HAP-1 (cell line): ENCODE results near the gene PPIL3.

Experiments
- DNase-seq, 2 experiments: peaks; one replicate each; pipeline ENCODE4 v3.0.0-alpha.2; 2016 to 2020; ENCODE audit warnings: low spot score in 2 of 2
- H3K27me3 ChIP-seq: fragments of 250-450 bp; sonication (Bioruptor Pico); 2 replicates; pipeline ENCODE4 v1.5.1; 2020; ENCODE audit warnings: low read depth, mild to moderate bottlenecking, moderate library complexity
- H3K36me3 ChIP-seq: fragments of 250-450 bp; sonication (Bioruptor Pico); replicated peaks from 2 replicates; pipeline ENCODE4 v1.5.1; 2020; ENCODE audit warnings: mild to moderate bottlenecking
- H3K4me1 ChIP-seq: fragments of 250-450 bp; sonication (Bioruptor Pico); 2 replicates; pipeline ENCODE4 v1.5.1; 2020; ENCODE audit warnings: mild to moderate bottlenecking
- H3K4me3 ChIP-seq: fragments of 250-450 bp; sonication (Bioruptor Pico); 2 replicates; pipeline ENCODE4 v1.5.1; 2020; ENCODE audit warnings: mild to moderate bottlenecking, moderate library complexity
- H3K9me3 ChIP-seq: fragments of 250-450 bp; sonication (Bioruptor Pico); 2 replicates; pipeline ENCODE4 v1.5.1; 2020; ENCODE audit warnings: mild to moderate bottlenecking, moderate library complexity
- in situ Hi-C: fragments of 300-500 bp; cut with MboI; formaldehyde crosslinking; loops from 3 replicates; pipeline ENCODE4 v1.14.3; 2020; ENCODE audit warnings: low sequenced_read_pairs, inconsistent platforms, mixed read lengths

Gene PPIL3

GRCh38 chr2:200847269-200847668, 41.6 kb downstream of the PPIL3 start:
- no peaks in the 10 kb centered on the region for H3K27me3 ChIP-seq
- H3K4me1 ChIP-seq = no peaks in the 10 kb centered on the region
- no peak for DNase-seq
- H3K4me3 ChIP-seq = no peak overlapping the region
- H3K36me3 ChIP-seq = peaks cover 14% of the 10 kb centered on the region
- in situ Hi-C loops = no loop called here
- no peaks in the 10 kb centered on the region for H3K9me3 ChIP-seq

DNA sequence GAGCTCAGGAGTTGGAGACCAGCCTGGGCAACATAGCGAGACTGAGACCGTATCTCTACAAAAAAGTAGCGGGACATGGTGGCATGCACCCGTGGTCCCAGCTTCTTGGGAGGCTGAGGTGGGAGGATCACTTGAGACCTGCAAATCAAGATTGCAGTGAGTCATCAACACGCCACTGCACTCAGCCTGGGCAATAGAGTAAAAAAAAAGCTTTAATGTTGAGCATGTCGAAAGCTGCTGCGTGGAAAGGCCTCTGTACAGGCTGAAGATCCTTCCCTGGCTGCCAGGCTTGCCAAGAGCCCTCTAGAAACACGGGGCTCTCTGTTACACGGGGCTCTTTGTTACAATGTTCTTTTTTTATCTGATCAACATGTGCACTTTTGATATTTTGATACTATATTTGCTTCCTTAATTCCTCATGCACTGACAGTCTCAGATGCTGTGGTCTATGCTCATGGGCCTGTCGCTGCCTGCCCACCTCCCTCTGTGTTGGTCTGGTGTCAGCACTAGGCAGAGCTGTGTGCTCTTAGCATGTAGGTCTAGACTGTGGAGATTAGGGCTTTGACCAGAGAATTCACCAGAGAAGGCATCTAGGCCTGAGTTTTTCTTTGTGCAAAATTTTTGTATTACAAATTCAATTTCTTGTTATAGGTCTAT, 43.1 kb downstream of the PPIL3 start:
- DNase-seq = no peak
- Histone ChIP-seq H3K27me3 (no peaks in the 10 kb centered on the region), H3K4me1 (no peaks in the 10 kb centered on the region), H3K4me3 (no peak overlapping the region), H3K9me3 (no peaks in the 10 kb centered on the region), H3K36me3 (no peaks in the 10 kb centered on the region; the same call in 1 of the 2 replicates)
- in situ Hi-C loops = no loop called here

GRCh38 chr2:200845194-200845593, 43.7 kb downstream of the PPIL3 start:
- no peaks in the 10 kb centered on the region for H3K4me1 ChIP-seq
- H3K4me3 ChIP-seq = no peak overlapping the region
- H3K27me3 ChIP-seq = no peaks in the 10 kb centered on the region
- H3K36me3 ChIP-seq = no peaks in the 10 kb centered on the region
- DNase-seq = no peak
- no peaks in the 10 kb centered on the region for H3K9me3 ChIP-seq
- in situ Hi-C loops = no loop called here

DNA sequence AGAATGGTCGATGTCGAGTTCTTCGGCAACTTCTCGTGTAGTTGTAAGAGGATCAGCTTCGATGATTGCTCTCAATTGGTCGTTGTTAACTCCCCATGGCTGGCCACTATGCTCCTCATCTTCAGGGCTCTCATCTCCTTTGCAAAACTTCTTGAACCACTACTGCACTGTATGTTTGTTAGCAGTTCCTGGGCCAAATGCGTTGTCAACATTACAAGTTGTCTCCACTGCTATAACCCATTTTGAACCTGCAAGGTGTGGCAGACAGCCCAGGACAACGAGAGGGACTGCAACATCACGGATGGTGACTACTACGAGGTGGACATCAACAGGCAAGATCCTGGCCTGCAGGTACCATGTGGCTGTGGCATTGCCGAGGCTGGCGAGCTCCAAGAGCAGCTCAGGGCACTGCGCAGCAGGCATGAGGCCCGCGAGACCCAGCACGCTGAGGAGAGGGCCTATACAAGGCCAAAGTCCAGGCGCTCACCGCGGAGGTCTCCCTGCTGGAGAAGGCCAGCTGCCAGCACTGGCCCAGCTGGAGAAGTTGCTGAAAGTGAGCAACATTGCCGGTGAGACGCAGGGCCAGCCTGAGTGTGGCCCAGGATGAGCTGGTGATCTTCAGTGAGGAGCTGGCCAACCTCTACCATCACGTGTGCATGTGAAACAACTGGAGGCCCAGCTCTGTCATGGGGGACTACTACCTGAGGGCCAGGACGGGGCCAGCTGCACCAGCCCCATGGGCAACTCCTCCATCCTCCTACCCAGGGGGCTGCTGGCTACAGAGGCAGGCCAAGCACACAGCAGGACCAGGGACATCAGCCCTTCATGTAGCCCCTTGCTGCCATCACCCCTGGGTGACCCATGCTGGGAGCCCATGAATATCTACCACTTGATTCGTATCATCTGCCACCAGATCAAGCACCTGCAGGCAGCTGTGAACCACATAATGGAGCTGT, 44.6 kb downstream of the PPIL3 start:
- no peaks in the 10 kb centered on the region for H3K4me1 ChIP-seq
- no peak overlapping the region for H3K4me3 ChIP-seq
- H3K36me3 ChIP-seq = no peaks in the 10 kb centered on the region
- in situ Hi-C loops = no loop called here
- H3K9me3 ChIP-seq = no peaks in the 10 kb centered on the region
- no peak for DNase-seq
- H3K27me3 ChIP-seq = no peaks in the 10 kb centered on the region

DNA sequence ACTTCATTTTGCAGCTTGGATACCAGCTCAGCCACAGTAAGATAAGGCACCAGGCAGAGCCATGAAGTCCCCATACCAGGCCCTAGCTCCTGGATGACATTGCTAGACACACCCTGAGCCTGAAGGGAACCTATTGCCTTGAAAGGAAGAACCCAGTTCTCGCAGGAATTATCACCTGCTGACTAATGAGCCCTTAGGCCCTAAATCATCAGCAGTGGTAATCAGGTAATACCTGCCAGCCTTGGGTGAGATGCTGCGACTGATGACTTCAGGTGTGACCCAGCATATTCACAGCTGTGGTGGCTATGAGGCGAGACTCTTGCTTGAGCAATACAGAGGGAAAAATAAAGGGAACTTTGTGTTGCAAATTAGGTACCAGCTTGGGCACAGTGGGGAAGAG, 49.4 kb downstream of the PPIL3 start:
- in situ Hi-C loops = no loop called here
- Histone ChIP-seq H3K27me3 (no peaks in the 10 kb centered on the region), H3K9me3 (peaks cover 9% of the 10 kb centered on the region; the same call in 1 of the 2 replicates), H3K4me3 (no peak overlapping the region), H3K36me3 (no peaks in the 10 kb centered on the region), H3K4me1 (no peaks in the 10 kb centered on the region)
- no peak for DNase-seq

DNA sequence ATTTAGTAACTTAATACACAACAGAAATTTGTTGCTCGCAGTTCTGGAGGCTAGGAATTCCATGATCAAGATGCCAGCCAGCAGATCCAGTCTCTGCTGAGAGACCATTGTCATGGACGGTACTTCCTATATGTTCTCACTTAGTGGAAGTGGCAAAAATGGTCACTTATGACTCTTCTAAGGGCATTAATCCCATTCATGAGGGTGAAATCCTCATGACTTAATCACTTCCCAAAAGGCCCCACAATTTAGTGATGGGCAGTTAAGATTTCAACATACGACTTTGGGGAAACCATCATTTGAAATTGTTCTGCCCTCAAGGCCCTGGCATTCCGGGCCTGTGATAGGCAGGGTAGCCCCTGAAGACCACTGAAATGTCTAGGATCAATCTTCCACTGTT, 54.2 kb downstream of the PPIL3 start:
- Histone ChIP-seq H3K9me3 (peaks cover 9% of the 10 kb centered on the region; the same call in 1 of the 2 replicates), H3K27me3 (no peaks in the 10 kb centered on the region), H3K36me3 (no peaks in the 10 kb centered on the region), H3K4me3 (no peak overlapping the region), H3K4me1 (no peaks in the 10 kb centered on the region)
- no peak for DNase-seq
- in situ Hi-C loops = no loop called here

DNA sequence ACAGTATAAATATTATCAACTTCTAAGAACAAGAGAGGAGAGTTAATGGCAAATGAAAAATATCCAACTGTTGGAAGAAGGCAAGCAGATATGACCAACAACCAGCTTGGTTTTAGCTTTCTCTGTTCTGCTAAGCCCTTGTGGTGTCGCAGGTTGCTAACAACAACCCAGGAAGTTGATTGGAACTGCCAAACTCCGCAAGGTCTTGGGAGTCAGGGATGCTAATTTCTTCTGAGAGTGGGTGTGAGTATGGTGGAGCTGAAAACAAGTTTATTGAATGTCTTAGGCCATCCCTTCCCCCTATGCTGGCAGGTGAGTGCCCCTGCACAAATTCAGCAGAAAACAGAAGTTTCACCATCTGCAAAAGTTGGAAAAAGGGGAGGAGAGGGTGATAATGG, 59.6 kb downstream of the PPIL3 start:
- Histone ChIP-seq H3K4me1 (no peaks in the 10 kb centered on the region), H3K4me3 (no peak overlapping the region), H3K36me3 (peaks cover 3% of the 10 kb centered on the region; the same call in 1 of the 2 replicates), H3K9me3 (no peaks in the 10 kb centered on the region), H3K27me3 (no peaks in the 10 kb centered on the region)
- in situ Hi-C loops = no loop called here
- no peak for DNase-seq

GRCh38 chr2:200828572-200829257, 60.2 kb downstream of the PPIL3 start:
- no peaks in the 10 kb centered on the region for H3K9me3 ChIP-seq
- H3K4me3 ChIP-seq = no peak overlapping the region
- H3K36me3 ChIP-seq = peaks cover 8% of the 10 kb centered on the region
- in situ Hi-C loops = no loop called here
- H3K4me1 ChIP-seq = no peaks in the 10 kb centered on the region
- H3K27me3 ChIP-seq = no peaks in the 10 kb centered on the region
- no peak for DNase-seq

DNA sequence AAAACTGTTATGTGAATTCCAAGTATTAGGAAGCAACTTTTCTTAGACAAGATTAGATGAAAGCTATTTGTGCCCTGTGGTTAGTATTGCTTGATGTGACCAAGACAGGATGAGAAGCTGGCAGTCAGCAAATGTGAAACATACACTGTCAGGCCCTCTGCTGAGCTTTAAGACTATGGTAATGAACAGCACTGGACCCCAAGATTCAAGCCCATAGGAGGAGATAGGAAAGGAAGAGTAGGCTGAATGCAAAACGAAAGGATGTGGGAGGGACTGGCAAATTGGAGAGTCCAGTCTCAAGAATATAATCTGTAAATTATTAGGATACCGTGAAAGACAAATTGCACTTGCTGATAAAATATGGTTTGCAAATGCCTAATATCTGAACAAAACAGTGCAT, 60.8 kb downstream of the PPIL3 start:
- DNase-seq = no peak
- in situ Hi-C loops = no loop called here
- Histone ChIP-seq H3K4me1 (no peaks in the 10 kb centered on the region), H3K36me3 (peaks cover 9% of the 10 kb centered on the region), H3K9me3 (no peaks in the 10 kb centered on the region), H3K4me3 (no peak overlapping the region), H3K27me3 (no peaks in the 10 kb centered on the region)

GRCh38 chr2:200821686-200822245, 67.1 kb downstream of the PPIL3 start:
- Histone ChIP-seq H3K4me1 (no peaks in the 10 kb centered on the region), H3K36me3 (peaks cover 59% of the 10 kb centered on the region), H3K27me3 (no peaks in the 10 kb centered on the region), H3K4me3 (no peak overlapping the region), H3K9me3 (no peaks in the 10 kb centered on the region)
- DNase-seq = no peak
- in situ Hi-C loops = no loop called here
